GM19455 (cell line): Measurements from ENCODE around the gene CHCHD5.
"Not testable (repeated sequence)": the region's sequence is repeated elsewhere in the genome, so short reads cannot be mapped to it uniquely, and the experiment has no call there.

ENCODE experiments used
- ATAC-seq: cut with Tn5 transposase; IDR thresholded peaks from one replicate; pipeline ENCODE4 v1.9.1; 2021; ENCODE audit not compliant: unreplicated experiment

The CHCHD5 gene

GRCh38 chr2:112585873-112586464, 1.6 kb downstream of the CHCHD5 start:
- ATAC-seq, result no peak

- no peak for ATAC-seq
Measured at GRCh38 chr2:112588611-112589045, 4.2 kb downstream of the CHCHD5 start.

GRCh38 chr2:112591413-112591812, 7.0 kb downstream of the CHCHD5 start:
- no peak for ATAC-seq

- ATAC-seq, result no peak
Measured at GRCh38 chr2:112593736-112594135, 9.3 kb downstream of the CHCHD5 start.

GRCh38 chr2:112597537-112598322, 13.3 kb downstream of the CHCHD5 start:
- ATAC-seq, result no peak

GRCh38 chr2:112600634-112601033, 16.2 kb downstream of the CHCHD5 start:
- ATAC-seq, result no peak

GRCh38 chr2:112601754-112602153, 17.3 kb downstream of the CHCHD5 start:
- ATAC-seq, result no peak

- no peak for ATAC-seq
Measured at GRCh38 chr2:112602917-112603316, 18.5 kb downstream of the CHCHD5 start.

GRCh38 chr2:112603731-112604130, 19.3 kb downstream of the CHCHD5 start:
- no peak for ATAC-seq

GRCh38 chr2:112604952-112605351, 20.5 kb downstream of the CHCHD5 start:
- ATAC-seq, result no peak

GRCh38 chr2:112605926-112606325, 21.5 kb downstream of the CHCHD5 start:
- no peak for ATAC-seq

- no peak for ATAC-seq
Measured at GRCh38 chr2:112606547-112606946, 22.1 kb downstream of the CHCHD5 start.

- ATAC-seq, result no peak
Measured at GRCh38 chr2:112607680-112608438, 23.4 kb downstream of the CHCHD5 start.

- not testable (repeated sequence) for ATAC-seq
Measured at GRCh38 chr2:112609320-112609719, 24.9 kb downstream of the CHCHD5 start.

- ATAC-seq, result not testable (repeated sequence)
Measured at GRCh38 chr2:112612283-112612682, 27.9 kb downstream of the CHCHD5 start.

GRCh38 chr2:112614201-112614840, 29.9 kb downstream of the CHCHD5 start:
- ATAC-seq, result no peak

GRCh38 chr2:112615051-112615450, 30.6 kb downstream of the CHCHD5 start:
- no peak for ATAC-seq

- not testable (repeated sequence) for ATAC-seq
Measured at GRCh38 chr2:112615798-112616197, 31.4 kb downstream of the CHCHD5 start.

- no peak for ATAC-seq
Measured at GRCh38 chr2:112618383-112618782, 34.0 kb downstream of the CHCHD5 start.

- no peak for ATAC-seq
Measured at GRCh38 chr2:112621790-112622527, 37.5 kb downstream of the CHCHD5 start.

GRCh38 chr2:112622528-112622849, 38.1 kb downstream of the CHCHD5 start:
- no peak for ATAC-seq
